K562 (cell line): ENCODE data around the gene IRF2.

ENCODE experiments used
- BCLAF1 ChIP-seq, 2 experiments: fragments of 450-650 bp in 1 of 2; IDR thresholded peaks; 2 replicates each; pipeline ENCODE4 v1.6.1; 2011 to 2017; ENCODE audit warnings: low read depth in 2 of 2, antibody characterized with exemption in 1 of 2, borderline replicate concordance in 1 of 2, low read length in 1 of 2, mild to moderate bottlenecking in 1 of 2, mixed read lengths in 1 of 2; ENCODE audit not compliant: control insufficient read depth in 1 of 2
- CREB1 ChIP-seq, 2 experiments: sonication (generic) in 1 of 2; formaldehyde crosslinking in 1 of 2; IDR thresholded peaks; 2 replicates each; pipeline versions ENCODE4 v1.6.1 to v1.8.0; 2012 to 2022; ENCODE audit warnings: inconsistent platforms in 1 of 2, mild to moderate bottlenecking in 1 of 2, missing genetic modification reagents in 1 of 2, moderate library complexity in 1 of 2
- CTCF ChIP-seq, 3 experiments: IDR thresholded peaks in 2 of 3; conservative IDR thresholded peaks in 1 of 3; 2 replicates each; pipeline ENCODE4 v1.5.1; 2011 to 2012; ENCODE audit warnings: low read length in 3 of 3, mild to moderate bottlenecking in 3 of 3, control low read depth in 2 of 3, improper control_type of control experiment in 1 of 3, inconsistent platforms in 1 of 3, low read depth in 1 of 3, mixed read lengths in 1 of 3, moderate library complexity in 1 of 3; ENCODE audit not compliant: insufficient read depth in 2 of 3
- EZH2 ChIP-seq: IDR thresholded peaks from 2 replicates; pipeline ENCODE4 v1.6.1; 2012; ENCODE audit warnings: low read depth, mild to moderate bottlenecking, inconsistent platforms, low read length, borderline replicate concordance
- MYC ChIP-seq, 2 experiments: fragments of 250-450 bp in 1 of 2; sonication (Bioruptor Pico) in 1 of 2; IDR thresholded peaks; 2 replicates each; pipeline versions ENCODE4 v1.5.1 to v1.6.1; 2012 to 2021; ENCODE audit warnings: low read depth in 2 of 2, borderline replicate concordance in 1 of 2, improper control_type of control experiment in 1 of 2, low read length in 1 of 2, mild to moderate bottlenecking in 1 of 2, moderate library complexity in 1 of 2
- PPARD ChIP-seq: fragments of 250-450 bp; sonication (Bioruptor Pico); IDR thresholded peaks from 2 replicates; pipeline ENCODE4 v1.8.0; 2022; ENCODE audit warnings: inconsistent platforms, mild to moderate bottlenecking, moderate library complexity
- PYGO2 ChIP-seq: fragments of 450-650 bp; IDR thresholded peaks from 2 replicates; pipeline ENCODE4 v1.6.1; 2016; ENCODE audit warnings: mild to moderate bottlenecking, missing genetic modification characterization, moderate library complexity, missing compliant biosample characterization
- ZNF239 ChIP-seq: fragments of 250-450 bp; sonication (Bioruptor Pico); IDR thresholded peaks from 2 replicates; pipeline ENCODE4 v1.4.0; 2020; ENCODE audit warnings: mild to moderate bottlenecking
- ZSCAN32 ChIP-seq: fragments of 450-650 bp; formaldehyde crosslinking; IDR thresholded peaks from 2 replicates; pipeline ENCODE4 v1.4.0; 2020; ENCODE audit warnings: mild to moderate bottlenecking, moderate library complexity

- TF ChIP-seq PYGO2 (tag), result no peak
- TF ChIP-seq CREB1 (IDR thresholded peaks at IDR 0.05), result no peak
- no peak for TF ChIP-seq CREB1 (CRISPR knock-in tag; IDR thresholded peaks at IDR 0.05)
- TF ChIP-seq EZH2, result no peak
- TF ChIP-seq ZSCAN32 (CRISPR knock-in tag), result no peak
- TF ChIP-seq BCLAF1 (IDR thresholded peaks at IDR 0.05; ENCODE audit: borderline replicate concordance in 1 of 2, control insufficient read depth in 1 of 2, low read depth in 2 of 2, low read length in 1 of 2), result no peak
- TF ChIP-seq MYC (IDR thresholded peaks at IDR 0.05; ENCODE audit: low read depth, low read length), result no peak
- TF ChIP-seq MYC (CRISPR knock-in tag; IDR thresholded peaks at IDR 0.05; ENCODE audit: borderline replicate concordance, low read depth), result no peak
- TF ChIP-seq PPARD (CRISPR knock-in tag), result no peak
- TF ChIP-seq ZNF239 (CRISPR knock-in tag), result no peak
- TF ChIP-seq CTCF (IDR thresholded peaks at IDR 0.05 in 2 of 3, conservative IDR thresholded peaks at IDR 0.05 in 1 of 3; ENCODE audit: insufficient read depth in 2 of 3, low read depth in 1 of 3, low read length in 3 of 3), result no peak
Measured at GRCh38 chr4:184400375-184400870, 73.9 kb downstream of the IRF2 start.
